ENCODE measurements around the gene MTCH1. TPM values are rescaled to one million over a fixed set of nuclear protein-coding genes. Genes with fewer than 3 reads are reported as not detected.
A peak's percentile ranks its signal among the peaks of the same experiment; 100 is the strongest.
"Not testable (repeated sequence)": the region's sequence is repeated elsewhere in the genome, so short reads cannot be mapped to it uniquely, and the experiment has no call there.

MTCH1 gene
- total RNA-seq, 2 experiments from 2014 or later: 131 TPM

- peaks cover 29% of the 10 kb centered on the region for H3K4me1 Mint-ChIP-seq
- H3K9me3 Mint-ChIP-seq: no peaks in the 10 kb centered on the region
- CTCF ChIA-PET: no interaction called here
- POLR2A ChIA-PET: no interaction called here
- H3K36me3 Mint-ChIP-seq (ENCODE audit: low read depth): no peaks in the 10 kb centered on the region
- no peak overlapping the region for H3K27ac Mint-ChIP-seq
- no peaks in the 10 kb centered on the region for H3K27me3 Mint-ChIP-seq
- DNase-seq: no peak
- no peak overlapping the region for H3K4me3 Mint-ChIP-seq
Measured at GRCh38 chr6:37004044-37004980, 18.3 kb upstream of the MTCH1 start.

DNA sequence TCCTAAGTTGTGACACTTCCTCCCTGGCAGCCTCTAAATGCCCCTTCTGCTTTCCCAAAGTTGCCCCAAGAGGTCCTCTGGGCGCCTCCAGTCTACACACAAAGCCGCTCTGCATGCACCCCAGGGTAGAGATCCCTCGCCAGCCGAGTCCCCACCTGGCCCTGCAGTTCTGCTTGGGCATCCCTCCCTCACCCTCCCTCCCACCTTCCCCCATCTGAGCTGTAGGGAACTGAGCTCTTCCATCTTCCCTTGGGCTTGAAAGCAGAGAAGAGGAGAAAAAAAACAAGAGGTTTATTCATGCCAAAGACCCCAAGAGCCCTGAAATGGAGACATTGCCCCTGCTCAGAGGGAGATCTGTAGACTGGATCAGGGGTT, 13.7 kb upstream of the MTCH1 start:
- no peak for DNase-seq
- Mint-ChIP-seq H3K9me3 (no peaks in the 10 kb centered on the region), H3K4me3 (no peak overlapping the region), H3K36me3 (ENCODE audit: low read depth) (no peaks in the 10 kb centered on the region), H3K27me3 (peaks cover 7% of the 10 kb centered on the region), H3K4me1 (no peaks in the 10 kb centered on the region), H3K27ac (no peak overlapping the region)
- CTCF ChIA-PET: no interaction called here
- POLR2A ChIA-PET: no interaction called here

DNA sequence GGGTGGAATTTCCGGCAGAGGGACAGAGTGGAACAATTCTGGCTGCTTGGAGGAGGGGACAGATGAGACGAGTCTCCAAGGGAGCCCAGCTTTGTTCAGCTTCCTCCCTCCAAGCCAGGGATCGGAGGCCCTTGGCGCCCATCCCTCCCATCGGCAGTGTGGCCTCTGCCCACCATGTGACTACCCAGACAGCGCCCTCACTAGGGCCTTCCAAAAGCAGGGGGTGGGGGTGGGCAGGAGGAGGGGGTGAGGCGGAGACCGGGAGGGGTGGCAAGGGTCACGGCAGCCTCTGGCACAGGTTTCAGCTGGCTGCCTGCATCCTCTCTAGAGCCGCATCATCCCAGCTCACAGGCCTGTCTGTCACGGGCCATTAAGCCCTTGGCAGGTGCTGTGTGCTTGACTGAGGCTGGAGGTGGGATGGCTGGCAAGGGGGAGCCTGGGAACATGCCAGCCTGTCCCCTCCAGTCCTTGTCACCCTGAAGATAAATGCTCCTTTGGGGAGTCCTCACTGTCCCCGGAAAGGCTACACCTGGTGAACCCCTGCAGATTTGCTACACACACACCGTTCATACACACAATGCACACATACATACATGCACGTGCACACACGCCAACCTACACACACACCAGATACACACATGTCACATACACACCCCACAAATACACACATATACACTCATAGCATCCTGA, 13.2 kb upstream of the MTCH1 start:
- Mint-ChIP-seq H3K9me3 (no peaks in the 10 kb centered on the region), H3K4me3 (no peak overlapping the region), H3K27ac (no peak overlapping the region), H3K27me3 (peaks cover 8% of the 10 kb centered on the region), H3K36me3 (ENCODE audit: low read depth) (no peaks in the 10 kb centered on the region), H3K4me1 (no peaks in the 10 kb centered on the region)
- POLR2A ChIA-PET: no interaction called here
- CTCF ChIA-PET: no interaction called here
- no peak for DNase-seq

- no peaks in the 10 kb centered on the region for H3K36me3 Mint-ChIP-seq (ENCODE audit: low read depth)
- CTCF ChIA-PET: no interaction called here
- H3K4me3 Mint-ChIP-seq: no peak overlapping the region
- POLR2A ChIA-PET: no interaction called here
- no peaks in the 10 kb centered on the region for H3K9me3 Mint-ChIP-seq
- no peaks in the 10 kb centered on the region for H3K4me1 Mint-ChIP-seq
- H3K27ac Mint-ChIP-seq: no peak overlapping the region
- peaks cover 12% of the 10 kb centered on the region for H3K27me3 Mint-ChIP-seq
- DNase-seq: no peak
Measured at GRCh38 chr6:36998723-36999038, 12.7 kb upstream of the MTCH1 start.

DNA sequence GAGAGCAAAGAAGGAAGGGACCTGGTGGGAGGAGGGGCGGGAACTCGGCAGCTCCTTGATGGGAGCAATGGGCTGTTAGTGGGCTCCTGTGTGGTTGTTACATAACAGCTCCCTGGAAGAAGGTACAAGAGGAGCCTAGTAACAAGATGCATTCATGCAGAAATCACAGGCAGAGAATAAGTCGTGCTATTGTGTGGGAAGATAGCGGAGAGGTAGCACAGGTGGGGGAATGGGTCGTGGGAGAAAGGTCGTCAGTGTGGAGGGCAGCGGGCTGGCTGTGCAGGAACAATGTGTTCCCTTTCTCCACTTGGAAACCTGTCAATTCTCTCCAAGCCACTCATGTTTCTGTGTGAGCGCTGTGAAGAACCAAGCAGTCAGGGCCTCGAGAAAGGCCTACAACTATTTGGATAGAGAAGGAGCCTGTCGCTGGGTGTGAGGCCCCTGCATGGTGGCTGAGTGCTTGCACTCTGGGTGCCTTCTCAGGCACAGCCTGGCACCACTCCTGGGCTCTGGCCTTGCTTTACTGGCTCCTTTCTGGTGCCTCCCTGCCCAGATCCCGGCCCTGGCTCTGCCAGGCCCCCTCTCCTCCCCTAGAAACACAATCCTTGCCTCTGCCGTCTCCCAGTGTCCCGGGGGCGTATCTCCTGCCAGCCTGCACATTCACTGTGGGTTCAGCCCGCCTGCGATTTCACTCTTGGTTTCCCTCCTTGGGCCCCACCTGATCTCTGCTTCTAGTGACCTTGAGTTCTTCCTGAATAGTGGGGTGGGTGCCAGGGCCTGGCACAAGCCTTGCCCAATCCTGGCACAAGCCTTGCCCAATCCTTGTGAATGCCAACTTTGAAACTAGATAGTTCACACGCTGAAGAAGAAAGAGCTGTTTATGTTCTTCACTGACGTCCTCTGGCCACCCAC, 12.1 kb upstream of the MTCH1 start:
- ChIA-PET POLR2A (no interaction called here), CTCF (interaction anchor here (2.4 kb wide), 1 partner anchor 20 kb away, joined by 6 read pairs; no protein-coding TSS in a partner anchor)
- Mint-ChIP-seq H3K4me1 (no peaks in the 10 kb centered on the region), H3K27ac (no peak overlapping the region), H3K9me3 (no peaks in the 10 kb centered on the region), H3K27me3 (peaks cover 16% of the 10 kb centered on the region), H3K4me3 (no peak overlapping the region), H3K36me3 (ENCODE audit: low read depth) (no peaks in the 10 kb centered on the region)
- no peak for DNase-seq

DNA sequence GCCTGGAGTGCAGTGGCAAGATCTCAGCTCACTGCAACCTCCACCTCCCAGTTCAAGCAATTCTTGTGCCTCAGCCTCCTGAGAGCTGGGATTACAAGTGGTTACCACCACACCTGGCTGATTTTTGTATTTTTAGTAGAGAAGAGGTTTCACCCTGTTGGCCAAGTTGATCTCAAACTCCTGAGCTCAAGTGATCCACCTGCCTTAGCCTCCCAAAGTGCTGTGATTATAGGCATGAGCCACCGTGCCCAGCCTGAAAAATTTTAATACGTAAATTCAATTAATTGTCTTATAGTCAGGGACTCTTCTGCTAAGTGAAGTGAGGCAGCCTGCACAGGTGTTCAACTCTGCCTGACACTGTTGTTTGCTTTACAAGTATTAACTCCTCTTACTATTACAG, 4.4 kb upstream of the MTCH1 start:
- Mint-ChIP-seq H3K4me1 (peaks cover 11% of the 10 kb centered on the region), H3K27me3 (peaks cover 20% of the 10 kb centered on the region)
- H3K4me3 Mint-ChIP-seq; H3K9me3 Mint-ChIP-seq; DNase-seq; POLR2A ChIA-PET; H3K27ac Mint-ChIP-seq; H3K36me3 Mint-ChIP-seq (ENCODE audit: low read depth): not testable (repeated sequence)
- CTCF ChIA-PET: interaction anchor here (0.7 kb wide), 1 partner anchor 27 kb away, joined by 3 read pairs; no protein-coding TSS in a partner anchor

DNA sequence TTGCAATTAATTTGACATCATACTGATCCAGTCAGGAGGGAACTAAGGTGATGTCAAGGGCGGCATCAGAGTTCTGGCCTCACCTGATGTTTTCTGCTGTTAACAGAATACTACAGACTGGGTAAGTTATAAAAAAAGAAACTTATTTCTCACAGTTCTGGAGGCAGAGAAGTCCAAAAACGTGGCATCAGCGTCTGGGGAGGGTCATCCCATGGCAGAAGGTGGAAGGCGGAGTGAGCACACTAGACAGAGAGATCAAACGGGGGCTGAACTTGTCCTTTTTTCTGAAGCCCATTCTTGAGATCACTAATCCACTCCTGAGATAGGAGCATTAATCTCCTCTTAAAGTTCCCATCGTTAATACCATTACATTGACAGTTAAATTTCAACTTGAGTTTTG, 3.3 kb upstream of the MTCH1 start:
- no peak for DNase-seq
- peaks cover 18% of the 10 kb centered on the region for H3K27me3 Mint-ChIP-seq
- CTCF ChIA-PET: no interaction called here
- POLR2A ChIA-PET: interaction anchor here (0.6 to 1.1 kb wide), 2 partner anchors 18 to 28 kb away, joined by 3 read pairs; no protein-coding TSS in a partner anchor
- H3K4me3 Mint-ChIP-seq: no peak overlapping the region
- H3K36me3 Mint-ChIP-seq (ENCODE audit: low read depth): no peaks in the 10 kb centered on the region
- H3K4me1 Mint-ChIP-seq: peaks cover 11% of the 10 kb centered on the region
- H3K9me3 Mint-ChIP-seq: no peaks in the 10 kb centered on the region
- H3K27ac Mint-ChIP-seq: no peak overlapping the region

DNA sequence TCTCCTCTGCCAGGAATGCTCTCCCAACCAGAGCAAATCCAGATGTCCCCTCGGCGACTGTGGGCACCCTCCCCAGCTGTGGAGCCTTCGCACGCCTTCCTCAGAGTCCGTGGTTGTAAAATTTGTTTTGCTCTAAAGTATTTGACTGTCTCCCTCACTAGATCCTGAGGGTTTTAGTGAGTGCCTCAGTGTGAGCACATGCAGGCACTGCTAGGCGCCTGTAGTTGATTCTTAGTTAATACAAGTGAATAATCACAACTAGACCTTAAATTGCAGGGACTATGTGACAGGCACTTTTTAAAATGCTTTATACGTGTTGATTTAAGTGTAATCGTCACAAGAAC, 680 bp upstream of the MTCH1 start:
- H3K4me3 Mint-ChIP-seq: peak overlapping the region; percentile 99
- POLR2A ChIA-PET: interaction anchor here (0.7 to 2.1 kb wide), 27 partner anchors 8 to 392 kb away, joined by 3 to 26 read pairs (median 5); partner anchors contain the start of genes C6orf89, FGD2, PI16 and PIM1
- H3K9me3 Mint-ChIP-seq: no peaks in the 10 kb centered on the region
- H3K4me1 Mint-ChIP-seq: peaks cover 16% of the 10 kb centered on the region
- CTCF ChIA-PET: interaction anchor here (1.1 to 1.9 kb wide), 10 partner anchors 9 to 222 kb away, joined by 3 to 22 read pairs (median 6); partner anchors contain the start of genes C6orf89 and FGD2
- peaks cover 6% of the 10 kb centered on the region for H3K27me3 Mint-ChIP-seq
- peak overlapping the region; percentile 92 for H3K27ac Mint-ChIP-seq
- DNase-seq: no peak
- peaks cover 5% of the 10 kb centered on the region for H3K36me3 Mint-ChIP-seq (ENCODE audit: low read depth)

GRCh38 chr6:36985417-36985807, 584 bp downstream of the MTCH1 start:
- Mint-ChIP-seq H3K27me3 (peaks cover 3% of the 10 kb centered on the region), H3K4me3 (no peak overlapping the region), H3K27ac (no peak overlapping the region), H3K9me3 (no peaks in the 10 kb centered on the region), H3K4me1 (peaks cover 26% of the 10 kb centered on the region), H3K36me3 (ENCODE audit: low read depth) (peaks cover 14% of the 10 kb centered on the region)
- no peak for DNase-seq
- CTCF ChIA-PET: interaction anchor here (0.5 to 1.9 kb wide), 14 partner anchors 21 to 340 kb away, joined by 3 to 22 read pairs (median 4); partner anchors contain the start of genes C6orf89 and FGD2
- POLR2A ChIA-PET: interaction anchor here (1.0 to 2.1 kb wide), 35 partner anchors 9 to 390 kb away, joined by 3 to 26 read pairs (median 5); partner anchors contain the start of genes C6orf89, CDKN1A, FGD2 and PI16

- POLR2A ChIA-PET: interaction anchor here (1.0 to 1.9 kb wide), 19 partner anchors 9 to 273 kb away, joined by 3 to 18 read pairs (median 7); partner anchors contain the start of genes C6orf89, FGD2, PI16 and PPIL1
- DNase-seq: peak; percentile 62
- no peak overlapping the region for H3K27ac Mint-ChIP-seq
Measured at GRCh38 chr6:36984581-36985416, 1.2 kb downstream of the MTCH1 start.

DNA sequence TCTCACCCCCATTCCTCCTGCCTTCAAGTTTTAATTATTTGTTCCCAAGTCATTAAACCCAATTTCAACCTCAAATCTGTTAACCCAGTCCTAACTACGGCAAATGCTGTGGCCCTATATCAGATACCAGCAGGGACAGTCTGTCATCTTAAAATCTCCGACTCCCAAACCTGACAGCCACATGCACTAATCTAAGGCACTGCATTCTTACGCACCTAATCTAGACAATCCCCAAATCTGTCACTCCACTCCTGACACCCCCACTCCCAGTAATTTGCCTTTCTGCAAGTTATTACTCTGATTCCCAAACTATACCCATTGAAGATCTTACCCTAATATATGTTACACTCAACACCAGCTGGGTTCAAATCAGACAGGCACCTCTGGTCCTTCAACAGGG, 2.5 kb downstream of the MTCH1 start:
- no peaks in the 10 kb centered on the region for H3K9me3 Mint-ChIP-seq
- ChIA-PET CTCF (no interaction called here), POLR2A (interaction anchor here (1.2 to 1.6 kb wide), 2 partner anchors 98 to 187 kb away, joined by 3 read pairs; partner anchors contain the start of gene C6orf89)
- no peak for DNase-seq
- no peak overlapping the region for H3K4me3 Mint-ChIP-seq
- H3K36me3 Mint-ChIP-seq (ENCODE audit: low read depth): peaks cover 27% of the 10 kb centered on the region
- H3K27me3 Mint-ChIP-seq: no peaks in the 10 kb centered on the region
- H3K4me1 Mint-ChIP-seq: peaks cover 35% of the 10 kb centered on the region
- H3K27ac Mint-ChIP-seq: no peak overlapping the region

More at GRCh38 chr6:36984581-36985416, 1.2 kb downstream of the MTCH1 start:
- CTCF ChIA-PET: interaction anchor here (1.0 kb wide), 2 partner anchors 32 to 33 kb away, joined by 3 to 4 read pairs; no protein-coding TSS in a partner anchor
- Mint-ChIP-seq H3K27me3 (peaks cover 3% of the 10 kb centered on the region), H3K9me3 (no peaks in the 10 kb centered on the region), H3K4me1 (peaks cover 29% of the 10 kb centered on the region), H3K4me3 (no peak overlapping the region), H3K36me3 (ENCODE audit: low read depth) (peaks cover 17% of the 10 kb centered on the region)
